ENCODE results near the gene STRADA.

The STRADA gene

DNA sequence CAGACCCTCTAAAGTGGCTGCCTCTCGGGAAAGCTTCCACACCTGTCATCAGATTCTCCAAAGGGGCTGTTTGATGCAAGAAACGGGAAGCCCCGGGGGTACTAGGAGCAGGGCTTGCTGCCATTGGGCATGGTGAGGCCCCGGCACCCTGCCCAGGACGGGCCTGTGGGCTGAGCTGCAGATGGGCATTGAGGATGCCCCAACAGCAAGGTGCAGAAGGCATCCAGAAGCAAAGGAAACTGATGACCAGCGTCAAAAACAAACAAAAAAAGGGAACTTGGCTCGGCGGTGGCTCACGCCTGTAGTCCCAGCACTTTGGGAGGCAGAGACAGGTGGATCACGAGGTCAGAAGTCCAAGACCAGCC, 40.2 kb downstream of the STRADA start:
- DNase-seq (ENCODE audit: low read depth), result no peak

DNA sequence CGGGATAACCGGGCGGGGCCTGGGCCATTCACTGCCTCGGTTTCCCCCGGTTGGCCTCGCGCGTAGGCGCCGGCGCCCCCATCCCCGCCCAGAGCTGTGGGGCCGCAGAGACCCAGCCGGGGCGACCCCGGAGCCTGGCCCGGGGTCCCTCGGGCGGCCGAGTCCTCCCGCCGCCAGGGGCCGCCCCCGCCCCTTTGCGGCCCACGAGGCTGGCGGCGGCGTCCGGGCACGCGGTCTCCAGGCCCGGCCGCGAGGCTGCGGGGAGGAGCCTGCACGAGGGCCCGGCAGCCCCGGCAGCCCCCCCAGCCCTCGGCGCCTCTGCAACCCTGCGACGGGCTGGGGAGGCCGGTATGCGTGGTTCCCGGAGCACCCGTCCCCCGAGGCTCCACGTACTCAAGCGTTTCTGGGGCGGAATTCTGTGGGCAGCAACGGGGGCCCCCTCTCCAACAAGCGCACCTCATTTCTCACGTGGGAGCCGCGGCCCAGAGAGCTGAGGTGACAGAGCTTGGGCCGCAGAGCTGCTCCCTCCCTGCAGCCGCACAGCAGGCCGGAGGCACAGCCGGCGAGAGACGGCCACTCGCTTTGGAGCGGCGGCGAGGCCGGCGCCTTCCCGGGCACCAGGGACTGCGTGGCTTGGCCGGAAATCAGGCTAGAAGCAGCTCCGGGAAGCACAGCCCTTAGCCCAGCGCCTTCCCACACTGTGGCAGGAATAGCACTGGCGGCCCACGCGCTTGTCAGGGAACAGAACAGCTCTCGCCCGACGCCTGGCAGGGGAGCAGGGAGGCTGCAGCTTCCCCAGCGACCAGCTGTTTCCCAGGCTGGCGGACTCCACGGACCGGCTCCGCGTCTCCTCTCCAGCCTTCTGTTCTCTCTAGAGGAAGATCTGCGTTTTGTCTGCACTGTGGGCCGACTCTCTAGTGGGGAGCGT, 40.8 kb downstream of the STRADA start:
- DNase-seq (ENCODE audit: low read depth), result no peak

DNA sequence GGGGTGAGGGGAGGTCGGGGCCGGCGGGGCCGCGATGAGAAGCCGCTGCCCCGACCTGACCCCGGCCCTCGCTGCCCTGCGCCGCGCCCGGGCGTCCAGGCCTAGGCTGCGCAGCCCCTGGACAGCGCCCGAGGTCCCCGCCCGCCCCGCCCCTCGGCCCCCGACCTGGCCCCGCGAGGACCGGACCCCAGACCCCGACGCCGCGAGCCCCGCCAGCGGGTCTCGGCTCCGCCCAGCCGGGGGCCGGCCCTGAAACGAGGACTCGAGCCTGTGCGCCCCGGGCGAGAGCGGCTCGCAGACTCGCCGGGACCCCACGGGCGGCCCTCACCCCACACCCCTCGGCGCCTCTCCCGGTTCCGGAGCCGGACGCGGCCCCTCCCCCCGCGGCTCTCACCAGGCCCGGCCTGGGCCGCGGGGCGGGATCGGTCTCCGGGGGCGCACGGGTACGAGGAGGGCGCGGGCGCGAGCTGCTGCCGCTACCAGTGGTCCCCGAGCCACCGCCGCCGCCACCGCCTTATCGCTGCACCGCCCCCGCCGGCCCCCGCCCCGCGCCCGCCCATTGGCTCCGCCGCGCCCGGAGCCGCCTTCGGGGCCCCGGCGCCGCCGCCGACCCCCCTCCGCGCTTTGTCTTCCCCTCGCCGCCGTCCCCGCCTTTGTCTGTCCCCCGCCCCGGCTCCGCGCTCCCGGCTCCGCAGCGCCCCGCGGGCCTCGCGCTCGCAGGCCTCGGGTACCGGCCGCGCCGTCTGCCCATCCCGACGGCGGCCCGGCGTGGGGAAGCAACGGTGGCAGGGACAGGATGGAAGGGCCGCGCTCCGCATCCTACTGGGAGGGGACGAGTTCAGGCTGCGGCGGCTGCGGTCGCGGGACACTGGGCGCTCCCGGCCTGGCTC, 41.7 kb downstream of the STRADA start, which contains the start of gene LIMD2:
LIMD2 (minus strand) TSS at position 488 of the 890 bp plus-strand sequence. CDS start 827 bp downstream, outside the sequence.
- no peak for DNase-seq (ENCODE audit: low read depth)

DNA sequence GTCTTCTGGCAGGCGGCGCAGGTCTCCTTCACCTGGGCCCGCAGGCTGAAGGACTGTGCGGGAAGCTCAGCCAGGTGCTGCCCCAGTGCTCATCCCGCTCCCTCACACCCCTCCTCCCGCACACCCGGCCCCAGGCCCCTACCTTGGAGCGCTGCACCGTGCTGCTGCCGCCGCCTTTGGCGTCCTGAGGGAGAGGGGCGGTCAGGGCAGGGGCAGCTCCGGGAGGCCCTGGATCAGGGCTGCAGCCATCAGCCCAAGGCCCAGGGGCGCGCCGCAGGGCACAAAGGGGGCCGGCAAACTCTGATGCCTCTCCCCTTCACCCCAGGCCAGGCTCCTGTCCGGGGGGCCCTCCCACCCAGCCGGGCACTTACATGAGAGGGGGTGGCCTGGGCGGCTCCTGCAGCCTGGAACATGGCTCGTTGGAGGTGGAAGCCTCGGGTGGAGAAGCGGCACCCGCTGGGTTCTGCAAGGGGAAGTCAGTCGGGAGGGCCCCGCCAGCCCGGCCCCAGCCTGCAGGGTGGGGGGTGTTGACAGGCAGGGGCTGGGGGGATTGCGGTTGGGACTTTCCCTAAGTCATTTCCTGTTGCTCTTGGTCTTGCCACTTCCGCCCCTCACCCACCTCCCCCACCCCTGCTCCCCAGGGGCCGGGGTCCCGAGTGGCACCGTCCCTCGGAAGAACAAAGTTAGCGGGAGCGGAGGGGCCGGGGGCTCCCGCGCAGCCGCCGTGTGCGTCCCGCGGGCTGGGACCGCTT, 42.5 kb downstream of the STRADA start:
- DNase-seq (ENCODE audit: low read depth), result no peak

DNA sequence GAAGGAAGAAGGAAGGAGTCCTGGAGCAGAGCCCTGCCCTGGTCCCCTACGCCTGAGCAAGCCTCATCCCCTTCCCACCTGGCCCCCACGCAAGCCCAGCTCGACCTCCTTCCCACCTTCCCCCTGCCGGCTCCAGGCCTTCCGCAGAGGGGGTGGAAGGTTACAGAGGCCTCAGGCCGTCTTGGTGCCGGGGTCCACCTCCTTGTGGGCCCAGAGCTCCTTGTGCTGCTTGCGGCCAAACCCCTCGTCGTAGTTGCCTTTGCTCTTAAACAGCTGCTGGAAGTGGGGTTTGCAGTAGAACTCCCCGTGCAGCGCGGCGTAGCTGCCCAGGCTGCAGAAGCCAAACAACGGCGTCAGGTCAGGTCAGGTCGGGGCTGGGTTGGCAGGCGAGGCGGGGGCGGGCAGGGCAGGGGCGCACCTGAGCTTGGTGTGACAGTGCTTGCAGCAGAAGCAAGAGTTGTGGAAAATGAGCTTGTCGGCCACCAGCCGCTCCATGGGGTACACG, 43.2 kb downstream of the STRADA start:
- no peak for DNase-seq (ENCODE audit: low read depth)

DNA sequence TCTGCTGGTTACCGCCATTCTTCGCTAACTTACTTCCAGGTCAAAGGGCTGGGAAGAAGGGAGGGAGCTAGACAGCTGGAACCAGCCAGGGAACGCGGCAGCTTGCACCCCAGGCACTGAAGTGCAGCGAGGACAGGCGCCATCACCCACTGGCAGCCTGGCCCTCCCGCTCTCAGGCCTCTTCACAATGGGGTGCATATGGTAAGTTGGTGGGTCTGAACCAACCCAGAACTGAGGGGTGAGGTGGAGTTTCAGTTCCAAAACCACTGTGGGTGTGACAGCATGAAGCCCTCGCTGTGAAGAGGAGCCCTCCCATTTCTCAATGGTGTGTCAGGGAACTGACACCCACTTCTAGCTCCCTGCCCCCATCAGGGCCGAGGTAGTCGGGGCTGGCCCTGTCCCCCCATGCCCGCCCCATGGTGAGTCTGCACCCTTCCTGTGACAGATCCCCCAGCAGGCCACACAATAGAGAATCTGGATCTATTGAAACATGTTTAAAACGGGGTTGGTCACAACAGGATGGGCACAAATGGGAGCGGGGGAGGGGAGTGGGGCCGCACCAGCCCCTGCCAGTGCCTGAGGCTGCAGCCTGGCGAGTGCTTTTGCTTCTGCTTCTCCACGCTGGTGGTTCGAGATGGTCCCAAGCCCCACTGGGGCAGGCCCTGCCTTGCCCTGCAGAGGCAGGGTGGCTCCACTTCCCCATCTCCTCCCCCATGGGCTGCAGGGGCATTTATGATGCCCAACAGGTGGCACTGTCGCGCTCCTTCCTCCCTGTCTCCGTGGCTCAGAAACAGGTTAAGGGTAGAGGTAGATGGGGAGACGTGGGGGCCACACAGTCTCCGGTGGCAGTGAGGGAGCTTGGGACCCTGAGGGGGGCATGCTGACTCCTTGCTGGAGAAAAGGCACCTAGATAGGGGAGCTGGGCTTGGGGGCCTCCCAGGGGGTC, 44.0 kb downstream of the STRADA start:
- DNase-seq (ENCODE audit: low read depth), result no peak

DNA sequence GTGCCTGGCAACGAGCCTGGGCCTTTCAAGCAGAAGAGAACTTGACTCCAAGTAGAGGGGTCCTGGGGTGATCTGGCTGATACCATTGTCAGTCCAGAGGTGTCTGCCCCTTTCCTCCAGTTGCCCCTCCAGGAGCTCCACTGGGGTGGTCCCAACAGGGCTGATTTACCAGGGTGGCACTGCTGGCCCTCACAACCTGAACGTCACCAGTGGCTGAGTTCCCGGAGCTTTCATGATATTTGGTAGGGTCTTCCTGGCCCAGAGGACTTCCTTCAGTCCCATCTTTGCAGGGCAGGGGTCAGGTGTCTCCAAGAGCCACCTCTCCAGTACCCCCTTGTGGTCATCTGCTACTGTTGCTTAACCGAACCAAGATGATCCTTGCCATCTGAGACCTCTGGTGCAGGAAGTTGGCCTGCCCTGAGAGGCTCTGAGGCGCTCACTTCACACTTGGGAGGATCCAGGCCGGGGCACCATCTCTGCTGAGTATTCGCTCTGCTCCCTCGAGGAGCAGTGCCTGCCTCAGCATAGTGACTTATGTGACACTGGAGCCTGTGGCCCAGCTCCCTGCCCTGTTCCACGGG, 45.1 kb downstream of the STRADA start:
- DNase-seq (ENCODE audit: low read depth), result no peak

DNA sequence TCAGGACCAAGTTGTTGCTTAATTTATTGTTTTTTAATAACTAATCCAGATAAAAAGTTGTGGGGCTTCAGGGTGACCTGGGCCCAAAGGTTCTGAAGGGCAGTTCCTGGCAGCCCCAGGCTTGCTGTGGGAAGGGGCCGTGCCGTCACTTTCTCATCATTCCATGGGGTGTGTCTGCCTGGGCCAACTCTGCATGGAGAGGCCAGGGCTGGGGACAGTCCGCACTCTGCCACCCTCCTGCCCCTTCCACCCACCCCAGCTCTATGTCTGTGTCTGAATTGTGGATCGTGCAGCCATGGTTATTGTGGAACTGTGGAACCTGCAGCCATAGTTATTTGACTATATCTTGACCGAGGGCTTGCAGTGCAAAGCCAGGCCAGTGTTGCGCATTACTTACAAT, 45.7 kb downstream of the STRADA start:
- DNase-seq (ENCODE audit: low read depth), result no peak

DNA sequence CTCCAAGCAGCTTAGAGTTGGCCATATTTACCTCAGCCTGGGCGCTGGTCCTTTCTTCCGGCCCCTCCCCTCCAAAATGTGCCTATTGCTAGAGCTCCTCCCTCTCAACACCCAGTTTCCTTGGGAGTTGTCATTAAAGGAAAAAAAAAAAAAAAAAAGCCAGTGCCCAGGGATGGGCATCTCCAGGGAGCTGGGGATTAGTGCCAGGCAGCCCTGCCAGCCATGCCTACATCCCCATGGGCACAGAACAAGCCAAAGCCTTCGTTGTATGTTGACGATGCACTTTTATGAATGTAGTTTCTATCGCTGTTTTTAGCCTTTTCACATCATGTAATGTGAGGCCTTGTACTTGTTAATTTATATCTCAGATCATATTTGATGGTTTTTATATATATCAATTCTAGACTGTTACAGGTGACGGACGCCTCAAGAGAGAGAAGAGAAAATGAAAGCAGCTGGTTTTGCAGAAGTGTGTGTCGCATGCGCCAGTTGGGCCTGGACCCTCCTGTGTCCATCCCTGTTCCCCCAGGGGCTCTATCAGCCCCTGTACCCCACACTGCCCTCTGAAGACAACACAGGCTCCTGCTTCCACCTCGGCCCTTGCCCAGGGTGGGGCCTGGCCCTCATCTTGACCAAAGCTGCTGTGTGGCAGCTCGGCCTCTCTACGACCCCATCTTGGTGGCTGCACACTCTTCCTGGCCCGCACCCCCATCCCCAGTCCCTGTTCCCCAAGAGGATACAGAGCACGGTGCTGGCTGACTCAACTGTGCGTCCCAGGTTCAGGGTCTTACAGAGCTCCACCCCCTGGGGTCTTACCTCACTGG, 46.4 kb downstream of the STRADA start:
- no peak for DNase-seq (ENCODE audit: low read depth)

DNA sequence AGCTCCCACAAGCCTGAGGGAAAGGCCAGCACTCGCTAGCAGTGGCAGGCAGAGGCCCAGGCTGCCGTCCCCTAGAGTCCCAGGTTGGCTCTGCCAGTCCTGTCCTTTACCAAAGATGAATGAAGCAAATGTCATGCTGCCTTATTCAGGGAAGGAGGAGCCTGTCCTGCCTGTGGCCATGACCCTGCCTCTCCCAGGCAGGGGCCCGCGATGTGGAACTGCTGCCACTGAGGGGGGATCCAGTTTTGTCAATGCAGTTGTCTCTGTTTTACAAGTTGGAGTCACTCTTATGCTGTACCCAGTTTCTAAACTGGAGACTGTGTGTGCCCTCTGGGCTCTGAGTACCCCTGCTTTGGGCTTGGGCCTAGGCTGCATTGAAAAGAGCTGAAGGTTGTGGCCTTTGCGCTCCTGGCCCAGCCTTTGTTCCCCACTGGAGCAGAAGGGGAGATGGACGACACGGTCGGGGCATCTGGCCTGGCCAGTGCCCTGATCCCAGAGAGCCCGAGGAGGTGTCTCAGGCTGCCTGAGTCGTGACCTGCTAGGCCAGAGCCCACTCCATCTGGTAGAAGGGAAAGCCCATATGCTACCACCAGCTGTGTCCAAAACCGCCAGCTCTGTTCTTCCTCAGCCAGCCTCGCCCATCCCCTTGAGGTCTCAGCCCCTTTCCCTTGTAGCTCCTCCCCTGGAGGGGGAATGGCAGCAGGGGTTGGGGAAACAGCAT, 47.2 kb downstream of the STRADA start:
- DNase-seq (ENCODE audit: low read depth), result no peak

DNA sequence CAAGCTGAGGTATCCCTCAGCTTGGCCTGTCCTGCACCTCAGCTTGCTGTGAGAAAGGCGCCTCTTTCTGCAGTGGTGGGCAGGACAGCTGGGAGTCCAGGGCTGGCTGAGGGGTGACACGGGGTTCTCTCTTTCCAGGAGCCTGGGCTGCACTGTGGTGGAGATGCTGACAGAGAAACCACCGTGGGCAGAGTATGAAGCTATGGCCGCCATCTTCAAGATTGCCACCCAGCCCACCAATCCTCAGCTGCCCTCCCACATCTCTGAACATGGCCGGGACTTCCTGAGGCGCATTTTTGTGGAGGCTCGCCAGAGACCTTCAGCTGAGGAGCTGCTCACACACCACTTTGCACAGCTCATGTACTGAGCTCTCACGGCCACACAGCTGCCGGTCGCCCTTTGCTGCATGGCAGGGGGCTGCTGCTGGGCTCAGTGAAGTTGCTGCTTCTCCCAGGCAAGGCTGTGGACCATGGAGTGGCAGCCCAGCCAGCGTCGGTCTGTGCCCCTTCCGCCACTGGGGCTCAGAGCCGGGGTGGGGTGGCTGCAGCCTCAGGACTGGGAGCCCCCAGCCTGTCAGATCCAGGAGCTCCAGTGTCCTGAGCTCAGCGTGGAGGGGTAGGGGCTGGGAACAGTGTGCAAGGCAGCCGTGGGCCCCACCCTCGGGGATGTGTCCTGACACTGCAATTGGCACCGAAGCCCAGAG, 48.0 kb downstream of the STRADA start:
- no peak for DNase-seq (ENCODE audit: low read depth)

DNA sequence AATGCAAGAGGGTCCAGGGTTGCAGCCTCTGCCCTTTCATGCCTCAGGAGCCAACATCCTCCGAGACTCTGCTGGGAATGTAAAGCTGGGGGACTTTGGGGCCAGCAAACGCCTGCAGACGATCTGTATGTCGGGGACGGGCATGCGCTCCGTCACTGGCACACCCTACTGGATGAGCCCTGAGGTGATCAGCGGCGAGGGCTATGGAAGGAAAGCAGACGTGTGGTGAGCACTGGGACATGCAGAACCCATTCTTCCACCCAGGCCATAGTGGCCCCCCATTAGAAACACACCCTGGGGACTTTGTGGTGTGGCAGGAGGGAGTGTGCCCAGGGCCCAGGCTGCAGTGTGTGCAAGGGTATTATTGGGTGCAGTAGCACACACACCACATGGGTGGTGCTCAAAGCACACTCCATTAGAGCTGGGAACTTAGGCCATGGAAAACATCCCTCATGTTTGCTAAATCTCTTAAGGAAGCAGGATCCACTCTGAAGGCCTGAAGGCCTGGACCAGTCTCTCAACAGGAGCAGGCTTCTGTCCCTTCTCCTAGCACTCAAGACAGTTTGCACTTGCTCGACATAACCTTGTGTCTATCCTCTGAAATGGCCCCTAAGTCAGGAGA, 49.3 kb downstream of the STRADA start:
- DNase-seq (ENCODE audit: low read depth), result no peak

DNA sequence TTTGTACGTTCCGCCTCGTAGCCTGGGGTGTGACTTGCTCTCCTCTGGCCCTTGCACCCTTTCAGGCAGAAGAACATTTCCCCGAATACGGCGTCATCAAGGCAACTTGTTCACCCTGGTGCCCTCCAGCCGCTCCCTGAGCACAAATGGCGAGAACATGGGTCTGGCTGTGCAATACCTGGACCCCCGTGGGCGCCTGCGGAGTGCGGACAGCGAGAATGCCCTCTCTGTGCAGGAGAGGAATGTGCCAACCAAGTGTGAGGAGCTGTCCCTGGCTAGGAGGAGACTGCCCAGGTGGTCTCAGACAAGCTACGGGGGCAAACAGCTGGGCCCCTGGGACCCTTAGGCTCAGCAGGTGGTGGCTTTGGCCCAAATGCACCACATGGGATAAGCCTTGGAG, 52.1 kb downstream of the STRADA start:
- no peak for DNase-seq (ENCODE audit: low read depth)

DNA sequence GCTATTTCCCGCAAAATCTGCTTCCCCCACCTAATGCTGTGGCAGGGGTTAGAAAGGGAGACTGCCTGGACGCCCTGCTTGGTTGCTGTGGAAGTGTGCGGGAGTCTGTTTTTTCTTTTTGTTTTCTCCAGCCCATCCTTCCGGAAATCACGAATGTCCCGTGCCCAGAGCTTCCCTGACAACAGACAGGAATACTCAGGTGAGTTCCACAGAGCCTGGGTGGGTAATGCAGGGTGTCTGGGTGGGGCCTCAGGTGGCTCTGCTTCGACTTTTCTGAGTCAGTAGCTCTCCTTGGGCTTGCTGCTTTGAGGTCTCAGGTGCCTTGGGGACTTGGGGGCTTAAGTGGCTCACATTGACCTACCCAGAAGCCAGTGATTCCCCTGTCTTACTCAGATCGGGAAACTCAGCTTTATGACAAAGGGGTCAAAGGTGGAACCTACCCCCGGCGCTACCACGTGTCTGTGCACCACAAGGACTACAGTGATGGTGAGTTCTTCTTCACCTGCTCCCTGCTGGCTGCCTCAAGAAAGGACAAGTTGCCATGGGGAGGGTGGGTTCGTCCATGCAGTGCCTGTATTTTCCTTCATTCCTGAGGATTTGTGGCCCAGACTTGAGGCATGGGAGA, 53.1 kb downstream of the STRADA start:
- no peak for DNase-seq (ENCODE audit: low read depth)

DNA sequence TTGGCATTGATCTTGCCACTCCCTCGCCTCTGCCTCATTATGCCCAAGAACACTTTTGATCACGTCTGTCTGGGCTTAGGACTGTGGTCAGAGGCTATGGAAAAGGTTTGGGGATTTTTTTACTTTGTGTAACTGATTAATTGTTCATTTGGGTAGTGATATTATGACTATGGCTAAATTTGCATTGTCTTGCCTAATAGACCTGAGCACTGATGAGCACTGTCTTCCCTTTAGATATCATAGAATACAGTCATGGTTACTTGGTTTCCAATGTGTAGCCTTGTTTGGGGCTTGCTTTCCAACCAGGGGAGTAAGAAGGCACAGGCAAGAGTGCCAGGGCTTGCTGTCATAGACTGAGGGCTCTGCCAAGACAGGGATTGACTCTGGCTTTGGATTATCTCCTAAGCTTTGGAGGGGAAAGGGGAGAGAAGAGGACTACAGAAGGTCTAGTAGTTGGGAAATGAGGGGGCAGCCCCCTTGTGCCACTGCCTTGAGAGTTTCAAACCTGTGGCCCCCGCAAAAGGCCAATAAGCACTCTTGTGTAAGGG, 55.4 kb downstream of the STRADA start:
- DNase-seq (ENCODE audit: low read depth), result no peak

DNA sequence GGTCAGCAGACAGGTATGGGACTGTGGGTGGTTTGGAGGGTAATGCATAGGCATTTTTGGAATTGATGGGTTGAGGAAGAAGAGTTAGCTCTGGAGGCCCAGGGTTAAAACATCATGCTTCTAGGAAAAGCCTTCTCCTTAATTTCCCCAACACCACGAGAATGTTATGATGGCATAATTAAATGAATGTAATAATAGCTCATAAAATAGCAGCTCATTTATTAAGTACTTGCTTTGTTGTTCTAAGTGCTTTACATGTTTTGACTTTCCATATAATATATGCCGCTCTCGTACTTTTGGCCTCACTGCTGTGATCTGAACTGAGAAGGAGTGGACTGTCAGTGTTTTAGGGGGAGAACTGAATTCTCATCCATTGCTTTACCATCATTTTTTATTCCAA, 56.0 kb downstream of the STRADA start:
- DNase-seq (ENCODE audit: low read depth), result no peak

DNA sequence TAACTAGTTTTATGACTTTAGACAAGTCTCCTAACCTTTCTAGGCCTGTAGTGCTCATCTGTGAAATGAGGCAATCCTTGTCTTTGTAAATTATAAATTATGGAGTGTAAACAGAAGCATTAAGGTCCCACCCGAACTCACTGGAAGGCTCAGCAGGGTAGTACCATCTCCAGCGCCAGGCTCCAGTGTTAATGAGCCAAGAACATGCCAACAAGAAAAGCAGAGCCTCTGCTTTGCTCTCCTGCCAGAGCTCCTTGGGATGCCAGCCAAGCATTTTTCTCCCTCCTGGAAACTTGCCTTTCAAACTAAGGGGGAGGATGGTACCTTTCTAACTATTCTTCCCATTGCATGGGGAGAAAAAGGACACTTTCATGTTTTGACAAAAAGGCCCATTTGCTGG, 56.6 kb downstream of the STRADA start:
- no peak for DNase-seq (ENCODE audit: low read depth)
